GM21423 (cell line): ENCODE measurements around the gene CCDC69.

ENCODE experiments used
- ATAC-seq: cut with Tn5 transposase; IDR thresholded peaks from one replicate; pipeline ENCODE4 v1.9.1; 2021; ENCODE audit warnings: mild to moderate bottlenecking, moderate library complexity; ENCODE audit not compliant: unreplicated experiment

The CCDC69 gene

GRCh38 chr5:151168602-151169344 is 55.1 kb downstream of the CCDC69 start:
- no peak for ATAC-seq

GRCh38 chr5:151167022-151167421 is 56.9 kb downstream of the CCDC69 start:
- ATAC-seq, result no peak

GRCh38 chr5:151164687-151165392 is 59.1 kb downstream of the CCDC69 start:
- ATAC-seq, result peak; percentile 93

GRCh38 chr5:151162776-151163175 is 61.1 kb downstream of the CCDC69 start:
- ATAC-seq, result no peak

GRCh38 chr5:151159649-151160373 is 64.1 kb downstream of the CCDC69 start:
- no peak for ATAC-seq

GRCh38 chr5:151158287-151158661 is 65.6 kb downstream of the CCDC69 start:
- no peak for ATAC-seq

GRCh38 chr5:151157426-151158286 is 66.2 kb downstream of the CCDC69 start, which contains the start of gene ANXA6:
Gene ANXA6, minus strand, starts transcription at chr5:151157779. Its CDS starts 9,878 bp downstream, at chr5:151147901.
- peak; percentile 47 for ATAC-seq

- no peak for ATAC-seq
Measured at GRCh38 chr5:151156507-151157420, 67.1 kb downstream of the CCDC69 start.

GRCh38 chr5:151155775-151156506 is 68.0 kb downstream of the CCDC69 start:
- ATAC-seq, result peak; percentile 19

GRCh38 chr5:151154931-151155774 is 68.7 kb downstream of the CCDC69 start:
- peak; percentile 30 for ATAC-seq

GRCh38 chr5:151153766-151154272 is 70.1 kb downstream of the CCDC69 start:
- ATAC-seq, result no peak

- no peak for ATAC-seq
Measured at GRCh38 chr5:151153300-151153699, 70.6 kb downstream of the CCDC69 start.

GRCh38 chr5:151151793-151152192 is 72.1 kb downstream of the CCDC69 start:
- peak; percentile 30 for ATAC-seq

GRCh38 chr5:151151263-151151660 is 72.6 kb downstream of the CCDC69 start:
- no peak for ATAC-seq

- peak; percentile 46 for ATAC-seq
Measured at GRCh38 chr5:151150471-151151262, 73.2 kb downstream of the CCDC69 start.

GRCh38 chr5:151148583-151148982 is 75.3 kb downstream of the CCDC69 start:
- ATAC-seq, result no peak

GRCh38 chr5:151147033-151147432 is 76.9 kb downstream of the CCDC69 start:
- ATAC-seq, result no peak
